Ectodermal cell (in vitro differentiated cells): ENCODE data around the gene ICOS.
"Not testable (repeated sequence)": the region's sequence is repeated elsewhere in the genome, so short reads cannot be mapped to it uniquely, and the experiment has no call there.

Source experiments
- H3K27ac ChIP-seq: 2 replicates; pipeline ENCODE4 v1.7.0; 2013; ENCODE audit warnings: mild to moderate bottlenecking, low read depth, low read length; ENCODE audit not compliant: insufficient read depth, poor library complexity, severe bottlenecking
- H3K27me3 ChIP-seq: 2 replicates; pipeline ENCODE4 v1.7.0; 2013; ENCODE audit warnings: mild to moderate bottlenecking, low read length; ENCODE audit not compliant: insufficient read depth, control insufficient read depth, poor library complexity, severe bottlenecking
- H3K36me3 ChIP-seq: one replicate; pipeline ENCODE4 v1.7.0; 2013; ENCODE audit warnings: low read length; ENCODE audit not compliant: control insufficient read depth, insufficient read depth
- H3K4me1 ChIP-seq: one replicate; pipeline ENCODE4 v1.7.0; 2013; ENCODE audit warnings: low read length; ENCODE audit not compliant: control insufficient read depth, insufficient read depth
- H3K4me3 ChIP-seq: 2 replicates; pipeline ENCODE4 v1.7.0; 2013; ENCODE audit warnings: low read depth, low read length, control low read depth; ENCODE audit not compliant: insufficient read depth
- H3K9me3 ChIP-seq: 2 replicates; pipeline ENCODE4 v1.7.0; 2013; ENCODE audit warnings: mild to moderate bottlenecking, low read length, moderate library complexity; ENCODE audit not compliant: control insufficient read depth
- WGBS, 2 experiments: methylation state at CpG; one replicate each; pipeline ENCODE4 v1.1.7; 2013; ENCODE audit warnings: missing lambda C conversion rate in 2 of 2; 5-methylcytosine and 5-hydroxymethylcytosine counted together

ICOS gene

DNA sequence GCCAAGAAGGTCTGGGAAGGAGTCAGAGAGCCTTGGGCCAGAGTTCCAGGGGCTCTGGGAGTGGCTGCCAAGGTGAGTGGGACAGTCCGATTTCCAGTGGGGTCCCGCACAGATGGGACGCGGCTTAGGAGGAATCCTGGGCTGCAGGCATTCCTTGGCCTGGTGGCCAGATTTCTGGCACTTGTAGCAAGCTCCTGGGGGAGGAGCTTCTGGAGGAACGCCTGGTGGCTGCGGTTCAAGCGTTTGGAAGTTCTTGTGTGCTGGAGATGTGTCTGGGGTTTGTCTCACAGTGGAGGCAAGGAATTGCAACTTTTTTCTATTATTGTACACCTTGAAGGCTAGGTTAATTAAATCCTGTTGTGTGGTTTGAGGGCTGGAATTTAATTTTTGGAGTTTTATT is 28.6 kb downstream of the ICOS start:
- not testable (repeated sequence) for H3K4me3 ChIP-seq, H3K9me3 ChIP-seq, H3K27me3 ChIP-seq, H3K27ac ChIP-seq, H3K4me1 ChIP-seq, H3K36me3 ChIP-seq
- 93 to 95% methylated on average over 7 of the region's 7 CpGs for WGBS, 2 experiments

DNA sequence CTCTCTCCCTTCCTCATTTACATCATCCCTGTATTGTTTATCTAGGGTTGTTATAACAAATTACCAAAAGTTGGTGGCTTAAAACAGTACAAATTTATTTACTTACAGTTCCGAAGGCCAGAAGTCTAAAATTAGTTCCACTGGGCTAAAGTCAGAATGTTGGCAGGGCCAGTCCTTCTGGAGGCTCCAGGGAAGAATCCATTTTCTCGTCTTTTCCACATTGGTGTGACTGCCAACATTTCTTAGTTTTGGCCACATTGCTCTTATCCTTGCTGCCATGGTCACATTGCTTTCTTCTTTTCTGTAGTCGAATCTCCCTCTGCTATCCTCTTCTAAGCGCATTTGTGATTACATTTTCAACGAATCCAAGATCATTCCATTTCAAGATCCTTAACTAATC is 34.7 kb downstream of the ICOS start:
- H3K36me3 ChIP-seq: no peaks in the 10 kb centered on the region
- no peaks in the 10 kb centered on the region for H3K4me1 ChIP-seq
- H3K27me3 ChIP-seq: no peaks in the 10 kb centered on the region
- no peak overlapping the region for H3K27ac ChIP-seq
- H3K9me3 ChIP-seq: no peaks in the 10 kb centered on the region
- WGBS, 2 experiments: 93 to 95% methylated on average over 5 of the region's 5 CpGs
- no peak overlapping the region for H3K4me3 ChIP-seq

DNA sequence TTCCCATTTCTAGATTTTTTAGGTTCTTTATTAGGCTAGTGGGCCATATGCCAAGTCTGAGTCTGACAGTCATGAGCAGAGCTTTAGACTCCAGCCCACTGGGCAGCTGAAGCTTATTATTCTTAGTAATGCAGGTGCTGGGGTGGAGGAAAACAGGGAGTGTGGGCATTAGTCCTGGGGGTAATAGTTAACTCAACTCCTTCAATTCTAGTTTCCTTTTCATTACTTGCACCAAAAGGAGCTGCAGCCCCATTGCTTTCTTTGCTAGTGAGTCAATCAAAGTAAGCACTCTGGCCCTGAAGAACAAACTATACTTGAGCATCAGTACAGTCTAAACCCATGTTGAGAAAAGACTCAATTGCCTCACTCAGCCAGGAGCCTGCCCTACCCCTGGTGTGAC is 35.5 kb downstream of the ICOS start:
- no peaks in the 10 kb centered on the region for H3K9me3 ChIP-seq
- H3K4me3 ChIP-seq: no peak overlapping the region
- no peaks in the 10 kb centered on the region for H3K4me1 ChIP-seq
- no peaks in the 10 kb centered on the region for H3K27me3 ChIP-seq
- H3K36me3 ChIP-seq: no peaks in the 10 kb centered on the region
- no peak overlapping the region for H3K27ac ChIP-seq

DNA sequence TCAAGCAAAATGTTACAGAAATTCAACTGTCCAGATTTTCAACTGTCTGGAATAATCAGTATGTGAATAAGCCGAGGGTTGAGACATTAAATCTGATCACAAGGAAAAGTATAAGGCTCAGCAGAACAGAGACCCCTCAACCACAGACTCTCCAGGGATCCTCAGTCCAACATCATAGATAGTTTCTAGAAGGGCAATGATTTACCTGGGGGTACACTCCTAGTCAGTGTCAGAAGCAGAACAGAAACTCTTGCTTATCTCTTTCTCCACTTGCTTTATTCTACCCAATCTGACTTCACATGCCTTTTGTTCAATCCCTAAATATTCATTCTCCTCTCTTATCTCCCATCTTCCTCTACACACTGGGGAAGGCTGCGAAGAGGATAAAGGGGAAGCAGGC is 36.4 kb downstream of the ICOS start:
- Histone ChIP-seq H3K36me3 (no peaks in the 10 kb centered on the region), H3K4me1 (no peaks in the 10 kb centered on the region), H3K27ac (no peak overlapping the region), H3K9me3 (no peaks in the 10 kb centered on the region), H3K4me3 (no peak overlapping the region), H3K27me3 (no peaks in the 10 kb centered on the region)
- 83 to 88% methylated on average over 1 to 2 of the region's 2 CpGs for WGBS, 2 experiments

DNA sequence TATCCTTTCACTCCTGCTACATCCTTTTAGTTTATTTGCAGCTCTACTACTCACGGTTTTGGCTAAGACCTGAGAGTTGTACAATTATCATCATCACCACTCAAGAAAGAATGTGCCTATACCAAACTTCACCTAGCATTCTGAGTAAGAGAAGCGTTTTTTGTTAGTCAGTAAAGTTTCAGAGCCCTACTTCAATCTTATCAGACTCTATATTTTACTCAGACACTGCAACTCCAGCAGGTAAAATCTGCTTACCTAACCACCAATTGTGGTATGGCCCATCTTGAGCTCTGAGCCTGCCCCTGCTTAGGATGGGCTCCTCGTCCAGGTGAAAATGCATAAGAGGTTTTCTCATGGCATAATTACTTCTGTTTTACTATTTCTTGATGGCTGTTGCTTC is 37.1 kb downstream of the ICOS start:
- H3K4me1 ChIP-seq: no peaks in the 10 kb centered on the region
- H3K9me3 ChIP-seq: no peaks in the 10 kb centered on the region
- no peaks in the 10 kb centered on the region for H3K27me3 ChIP-seq
- H3K36me3 ChIP-seq: no peaks in the 10 kb centered on the region
- no peak overlapping the region for H3K4me3 ChIP-seq
- WGBS, 2 experiments: 92 to 94% methylated on average over 3 of the region's 3 CpGs
- H3K27ac ChIP-seq: no peak overlapping the region

DNA sequence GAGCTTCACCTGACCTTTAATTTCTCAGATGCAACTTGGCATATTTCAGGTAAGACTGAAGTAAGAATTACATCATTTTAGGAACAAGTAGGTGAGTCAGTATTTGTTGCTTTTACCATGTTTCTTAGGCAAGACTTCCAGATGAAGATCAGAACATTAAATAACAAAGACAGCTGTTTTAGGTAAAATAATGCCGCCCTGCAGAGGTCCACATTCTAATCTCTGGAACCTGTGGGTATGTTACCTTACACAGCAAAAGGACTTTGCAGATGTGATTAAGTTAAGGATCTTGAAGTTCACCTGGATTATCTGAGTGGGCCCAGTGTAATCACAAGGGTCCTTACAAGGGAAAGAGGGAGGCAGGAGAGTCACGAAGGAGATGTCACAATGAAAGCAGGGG is 39.3 kb downstream of the ICOS start:
- H3K9me3 ChIP-seq: no peaks in the 10 kb centered on the region
- no peaks in the 10 kb centered on the region for H3K36me3 ChIP-seq
- no peak overlapping the region for H3K27ac ChIP-seq
- H3K4me1 ChIP-seq: no peaks in the 10 kb centered on the region
- no peak overlapping the region for H3K4me3 ChIP-seq
- no peaks in the 10 kb centered on the region for H3K27me3 ChIP-seq
- 81 to 86% methylated on average over 2 of the region's 2 CpGs for WGBS, 2 experiments

DNA sequence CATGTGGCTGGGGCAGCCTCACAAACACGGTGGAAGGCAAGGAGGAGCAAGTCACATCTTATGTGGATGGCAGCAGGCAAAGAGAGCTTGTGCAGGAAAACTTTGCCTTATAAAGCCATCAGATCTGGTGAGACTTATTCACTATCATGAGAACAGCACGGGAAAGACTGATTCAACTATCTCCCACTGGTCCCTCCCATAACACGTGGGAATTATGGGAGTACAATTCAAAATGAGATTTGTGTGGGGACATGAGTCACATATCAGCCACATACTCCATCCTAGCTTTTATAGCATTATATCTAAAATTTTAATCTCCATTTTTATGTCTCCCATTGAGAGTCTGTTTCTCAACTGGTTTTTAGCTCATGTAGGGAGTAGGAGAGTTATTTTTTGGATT is 45.7 kb downstream of the ICOS start:
- no peak overlapping the region for H3K4me3 ChIP-seq
- 91 to 97% methylated on average over 2 to 3 of the region's 3 CpGs for WGBS, 2 experiments
- no peaks in the 10 kb centered on the region for H3K4me1 ChIP-seq
- no peaks in the 10 kb centered on the region for H3K36me3 ChIP-seq
- H3K27ac ChIP-seq: no peak overlapping the region
- no peaks in the 10 kb centered on the region for H3K9me3 ChIP-seq
- H3K27me3 ChIP-seq: no peaks in the 10 kb centered on the region

DNA sequence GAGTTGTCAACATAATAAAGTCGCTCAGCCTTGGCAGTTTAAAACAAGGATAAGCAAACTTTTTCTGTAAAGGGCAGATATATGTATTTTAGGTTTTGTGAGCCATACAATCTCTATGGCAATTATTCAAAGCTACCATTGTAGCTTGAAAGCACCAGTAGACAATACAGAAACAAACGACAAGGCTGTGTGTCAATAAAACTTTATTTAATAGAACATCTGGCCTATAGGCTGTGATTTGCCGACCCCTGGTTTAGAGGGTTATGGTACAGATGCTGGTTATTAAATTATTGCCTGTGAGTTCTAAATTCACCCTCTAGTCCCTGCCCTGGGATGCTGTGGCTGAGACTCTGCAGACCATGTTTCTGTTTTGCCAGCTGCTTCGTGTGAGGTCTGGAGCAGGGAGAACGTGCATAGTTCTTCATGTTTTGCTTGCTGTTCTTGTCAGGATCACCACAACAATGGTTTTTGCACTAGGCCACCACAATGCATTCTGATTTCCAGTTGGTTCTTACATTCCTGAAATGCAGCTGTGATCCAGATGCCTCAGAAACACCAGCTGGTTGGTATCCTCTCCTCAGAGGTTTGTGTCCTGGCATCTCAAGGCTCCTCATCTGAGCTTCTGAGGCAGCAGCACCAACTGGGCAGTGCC is 46.6 kb downstream of the ICOS start:
- no peak overlapping the region for H3K4me3 ChIP-seq
- H3K9me3 ChIP-seq: no peaks in the 10 kb centered on the region
- H3K36me3 ChIP-seq: no peaks in the 10 kb centered on the region
- no peaks in the 10 kb centered on the region for H3K4me1 ChIP-seq
- no peaks in the 10 kb centered on the region for H3K27me3 ChIP-seq
- H3K27ac ChIP-seq: no peak overlapping the region
- 85 to 90% methylated on average over 5 of the region's 5 CpGs for WGBS, 2 experiments

DNA sequence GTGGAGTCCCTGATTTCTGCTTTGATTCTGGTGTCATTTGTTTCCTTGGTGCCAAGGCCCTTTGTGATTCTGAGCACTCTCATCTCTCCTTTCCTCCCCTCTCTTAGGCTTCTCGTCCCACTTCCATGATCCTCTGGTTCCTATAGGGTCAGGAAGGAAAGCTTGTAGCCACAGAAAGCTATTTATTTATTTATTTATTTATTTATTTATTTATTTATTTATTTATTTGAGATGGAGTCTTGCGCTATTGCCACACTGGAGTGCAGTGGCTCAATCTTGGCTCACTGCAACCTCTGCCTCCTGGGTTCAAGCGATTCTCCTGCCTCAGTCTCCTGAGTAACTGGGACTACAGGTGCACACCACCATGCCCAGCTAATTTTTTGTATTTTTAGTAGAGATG is 49.4 kb downstream of the ICOS start:
- H3K4me3 ChIP-seq, H3K27ac ChIP-seq, H3K27me3 ChIP-seq, H3K4me1 ChIP-seq, H3K36me3 ChIP-seq, H3K9me3 ChIP-seq: not testable (repeated sequence)
- 76 to 83% methylated on average over 2 to 3 of the region's 3 CpGs for WGBS, 2 experiments

DNA sequence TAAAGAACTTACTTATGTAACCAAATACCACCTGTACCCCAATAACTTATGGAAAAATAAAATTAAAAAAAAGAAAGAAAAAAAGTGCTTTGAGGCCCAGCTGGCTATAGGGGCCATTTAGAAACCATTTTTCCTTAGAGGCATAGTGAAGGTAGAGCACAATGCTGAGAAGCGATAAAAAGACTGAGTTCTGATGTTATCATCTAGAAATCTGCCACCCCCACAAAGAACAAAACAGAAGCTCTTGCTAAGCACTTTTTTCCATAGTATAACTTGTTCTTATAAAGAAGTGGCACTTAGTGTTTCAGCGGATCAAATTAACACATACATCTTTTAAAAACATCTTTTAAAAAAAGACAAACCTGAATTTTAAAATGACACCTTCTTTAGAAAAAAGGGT is 51.4 kb downstream of the ICOS start:
- 70 to 100% methylated on average over 2 of the region's 2 CpGs for WGBS, 2 experiments
- no peaks in the 10 kb centered on the region for H3K4me1 ChIP-seq
- H3K9me3 ChIP-seq: no peaks in the 10 kb centered on the region
- no peaks in the 10 kb centered on the region for H3K36me3 ChIP-seq
- no peak overlapping the region for H3K27ac ChIP-seq
- no peak overlapping the region for H3K4me3 ChIP-seq
- no peaks in the 10 kb centered on the region for H3K27me3 ChIP-seq
